ENCODE measurements around the gene DIAPH2.

The DIAPH2 gene

DNA sequence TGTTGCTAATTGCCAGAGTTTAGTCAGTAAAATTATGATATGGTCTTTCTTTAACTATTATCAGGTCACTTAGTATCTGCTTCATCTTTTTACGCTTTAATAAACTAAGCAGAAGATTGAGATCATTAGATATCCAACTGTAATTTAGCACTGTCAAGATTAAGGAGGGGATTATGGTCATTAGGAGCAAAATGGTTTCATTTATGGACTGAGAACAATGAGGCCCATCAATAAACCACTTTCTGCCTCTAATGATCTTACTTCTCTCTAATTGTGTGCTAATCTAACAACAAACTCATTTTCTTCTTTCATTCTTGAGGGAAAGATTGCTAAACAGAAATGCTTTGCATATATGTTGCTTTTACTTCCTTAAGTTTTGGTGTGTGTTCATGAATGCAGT is 539.5 kb downstream of the DIAPH2 start:
- no peak for DNase-seq (ENCODE audit: extremely low spot score)
- POLR2A ChIA-PET: no interaction called here
- CTCF ChIA-PET: no interaction called here
- TF ChIP-seq SP1 (IDR thresholded peaks at IDR 0.05) (no peak), TARDBP (IDR thresholded peaks at IDR 0.05) (no peak), NFRKB (IDR thresholded peaks at IDR 0.05) (no peak), FOXA1 (IDR thresholded peaks at IDR 0.05) (no peak), ARNT (IDR thresholded peaks at IDR 0.05) (no peak), L3MBTL2 (conservative IDR thresholded peaks at IDR 0.05) (no peak), HDGF (IDR thresholded peaks at IDR 0.05; ENCODE audit: borderline replicate concordance) (no peak), BHLHE40 (IDR thresholded peaks at IDR 0.05; ENCODE audit: borderline replicate concordance) (no peak), CTBP1 (IDR thresholded peaks at IDR 0.05; ENCODE audit: borderline replicate concordance) (no peak), ZNF384 (IDR thresholded peaks at IDR 0.05) (no peak), ELF4 (IDR thresholded peaks at IDR 0.05) (no peak), FOXM1 (IDR thresholded peaks at IDR 0.05; ENCODE audit: borderline replicate concordance) (no peak), SUZ12 (IDR thresholded peaks at IDR 0.05) (no peak), LEF1 (IDR thresholded peaks at IDR 0.05; ENCODE audit: borderline replicate concordance) (no peak)

DNA sequence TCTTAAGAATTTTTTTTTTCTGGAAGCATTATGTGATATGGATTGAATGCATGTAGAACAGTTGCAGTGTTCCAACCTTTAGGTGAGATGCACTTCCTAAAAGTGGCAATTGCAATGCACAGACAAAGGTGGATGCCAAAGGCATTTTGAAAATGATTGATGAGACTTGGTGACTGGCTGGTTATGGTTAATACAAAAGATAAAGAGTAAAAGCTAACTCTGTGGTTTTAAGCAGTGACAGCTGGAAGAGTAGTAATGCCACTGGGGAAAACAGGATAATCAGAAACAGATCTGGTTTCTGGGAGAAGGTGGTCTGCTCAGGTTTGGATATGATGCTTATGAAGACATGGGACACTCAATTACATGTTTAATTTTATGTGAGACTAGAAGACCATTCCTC is 544.7 kb downstream of the DIAPH2 start:
- no peak for DNase-seq (ENCODE audit: extremely low spot score)
- CTCF ChIA-PET: interaction anchor here (0.5 to 0.7 kb wide), 2 partner anchors 83 to 678 kb away, joined by 3 to 5 read pairs; no protein-coding TSS in a partner anchor
- TF ChIP-seq HDGF (IDR thresholded peaks at IDR 0.05; ENCODE audit: borderline replicate concordance) (no peak), L3MBTL2 (conservative IDR thresholded peaks at IDR 0.05) (no peak), ZNF384 (IDR thresholded peaks at IDR 0.05) (no peak), SUZ12 (IDR thresholded peaks at IDR 0.05) (no peak), FOXA1 (IDR thresholded peaks at IDR 0.05) (no peak), ARNT (IDR thresholded peaks at IDR 0.05) (no peak)
- POLR2A ChIA-PET: no interaction called here

DNA sequence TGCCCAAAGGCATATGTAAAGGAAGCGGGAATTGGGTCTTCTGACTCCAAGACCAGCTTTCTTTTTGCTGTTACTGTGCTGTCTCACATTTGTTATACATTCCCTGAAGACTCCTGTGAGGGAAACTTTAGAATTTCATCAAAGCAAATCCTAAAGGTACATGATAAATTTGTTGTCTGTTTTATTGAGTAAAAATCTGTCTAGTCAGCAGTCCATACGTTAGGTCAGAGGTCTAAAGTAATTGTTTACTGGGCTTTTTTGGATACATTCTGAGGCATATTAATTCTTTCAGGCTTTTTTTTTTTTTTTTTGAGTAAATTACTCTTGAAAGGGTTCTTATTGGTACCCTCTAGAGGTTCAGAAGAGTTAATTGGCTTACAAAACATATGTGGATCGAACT is 546.3 kb downstream of the DIAPH2 start:
- ChIA-PET CTCF (no interaction called here), POLR2A (no interaction called here)
- TF ChIP-seq ARNT (IDR thresholded peaks at IDR 0.05) (no peak), ZNF384 (IDR thresholded peaks at IDR 0.05) (no peak), BHLHE40 (IDR thresholded peaks at IDR 0.05; ENCODE audit: borderline replicate concordance) (no peak), TARDBP (IDR thresholded peaks at IDR 0.05) (no peak), FOXA1 (IDR thresholded peaks at IDR 0.05) (no peak), HDGF (IDR thresholded peaks at IDR 0.05; ENCODE audit: borderline replicate concordance) (no peak), L3MBTL2 (conservative IDR thresholded peaks at IDR 0.05) (no peak), ELF4 (IDR thresholded peaks at IDR 0.05) (no peak), SP1 (IDR thresholded peaks at IDR 0.05) (no peak), FOXM1 (IDR thresholded peaks at IDR 0.05; ENCODE audit: borderline replicate concordance) (no peak), NFRKB (IDR thresholded peaks at IDR 0.05) (no peak), SUZ12 (IDR thresholded peaks at IDR 0.05) (no peak), LEF1 (IDR thresholded peaks at IDR 0.05; ENCODE audit: borderline replicate concordance) (no peak), FOXK2 (IDR thresholded peaks at IDR 0.05) (no peak)
- TF ChIP-seq, protein P1, sequence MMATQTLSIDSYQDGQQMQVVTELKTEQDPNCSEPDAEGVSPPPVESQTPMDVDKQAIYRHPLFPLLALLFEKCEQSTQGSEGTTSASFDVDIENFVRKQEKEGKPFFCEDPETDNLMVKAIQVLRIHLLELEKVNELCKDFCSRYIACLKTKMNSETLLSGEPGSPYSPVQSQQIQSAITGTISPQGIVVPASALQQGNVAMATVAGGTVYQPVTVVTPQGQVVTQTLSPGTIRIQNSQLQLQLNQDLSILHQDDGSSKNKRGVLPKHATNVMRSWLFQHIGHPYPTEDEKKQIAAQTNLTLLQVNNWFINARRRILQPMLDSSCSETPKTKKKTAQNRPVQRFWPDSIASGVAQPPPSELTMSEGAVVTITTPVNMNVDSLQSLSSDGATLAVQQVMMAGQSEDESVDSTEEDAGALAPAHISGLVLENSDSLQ (IDR thresholded peaks at IDR 0.05): no peak
- no peak for DNase-seq (ENCODE audit: extremely low spot score)

DNA sequence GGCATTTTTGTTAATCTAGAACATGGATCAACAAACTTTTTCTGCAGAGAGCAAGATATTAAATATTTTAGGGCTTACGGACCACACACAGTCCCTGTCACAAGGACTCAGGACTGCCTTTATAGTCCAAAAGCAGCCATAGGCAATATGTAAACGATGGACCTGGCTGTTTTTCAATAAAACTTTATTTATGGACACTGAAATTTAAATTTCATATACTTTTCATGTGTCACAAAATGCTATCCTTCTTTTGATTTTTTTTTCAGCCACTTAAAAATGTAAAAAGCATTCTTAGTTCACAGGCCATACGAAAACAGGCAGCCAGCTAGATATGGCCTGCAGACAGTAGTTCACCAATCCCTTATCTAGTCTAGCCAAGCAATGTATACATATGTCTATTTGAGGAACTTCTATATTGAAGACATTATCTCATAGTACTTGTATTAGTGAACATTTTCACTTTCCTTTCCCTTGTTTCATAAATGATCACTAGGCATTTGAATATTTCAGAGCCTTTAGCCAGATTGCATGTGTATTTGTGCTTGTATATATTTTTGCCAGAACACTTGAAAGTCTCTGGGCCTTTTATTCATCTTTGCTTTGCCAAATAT is 549.9 kb downstream of the DIAPH2 start:
- CTCF ChIA-PET: no interaction called here

DNA sequence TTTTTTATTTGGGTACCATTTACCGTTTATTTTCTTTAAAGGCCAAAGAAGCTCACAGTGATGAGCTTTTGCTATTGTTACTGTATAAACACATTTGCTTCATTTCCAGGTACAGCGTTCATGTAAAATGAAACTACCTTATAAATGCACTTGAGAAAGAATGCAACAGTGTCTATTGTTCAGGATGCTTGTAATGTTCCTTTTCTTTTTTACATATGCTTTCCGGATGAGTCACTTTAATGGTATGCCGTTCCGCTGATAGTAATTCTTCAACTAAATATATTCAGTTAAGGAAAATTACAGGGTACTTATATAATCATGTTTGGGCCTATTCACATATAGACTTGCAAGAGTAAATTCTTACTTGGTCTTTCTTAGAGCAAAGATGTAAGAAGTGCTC is 554.0 kb downstream of the DIAPH2 start:
- POLR2A ChIA-PET: no interaction called here
- TF ChIP-seq SUZ12 (IDR thresholded peaks at IDR 0.05) (no peak), LEF1 (IDR thresholded peaks at IDR 0.05; ENCODE audit: borderline replicate concordance) (no peak), L3MBTL2 (conservative IDR thresholded peaks at IDR 0.05) (no peak), FOXA1 (IDR thresholded peaks at IDR 0.05) (no peak), BHLHE40 (IDR thresholded peaks at IDR 0.05; ENCODE audit: borderline replicate concordance) (no peak), NFRKB (IDR thresholded peaks at IDR 0.05) (no peak), FOXM1 (IDR thresholded peaks at IDR 0.05; ENCODE audit: borderline replicate concordance) (no peak), SP1 (IDR thresholded peaks at IDR 0.05) (no peak), ZNF384 (IDR thresholded peaks at IDR 0.05) (no peak), TARDBP (IDR thresholded peaks at IDR 0.05) (no peak), ELF4 (IDR thresholded peaks at IDR 0.05) (no peak), HDGF (IDR thresholded peaks at IDR 0.05; ENCODE audit: borderline replicate concordance) (no peak), FOXK2 (IDR thresholded peaks at IDR 0.05) (no peak), CTBP1 (IDR thresholded peaks at IDR 0.05; ENCODE audit: borderline replicate concordance) (no peak), ARNT (IDR thresholded peaks at IDR 0.05) (no peak)
- TF ChIP-seq, protein P1 (IDR thresholded peaks at IDR 0.05): no peak
- CTCF ChIA-PET: no interaction called here
- no peak for DNase-seq (ENCODE audit: extremely low spot score)

More for the DNA sequence above, 549.9 kb downstream of the DIAPH2 start:
- no peak for DNase-seq (ENCODE audit: extremely low spot score)
- TF ChIP-seq TARDBP (IDR thresholded peaks at IDR 0.05) (no peak), SUZ12 (IDR thresholded peaks at IDR 0.05) (no peak), ZNF384 (IDR thresholded peaks at IDR 0.05) (no peak), NFRKB (IDR thresholded peaks at IDR 0.05) (no peak), BHLHE40 (IDR thresholded peaks at IDR 0.05; ENCODE audit: borderline replicate concordance) (no peak)
- TF ChIP-seq, protein P1 (IDR thresholded peaks at IDR 0.05): no peak
- POLR2A ChIA-PET: no interaction called here

DNA sequence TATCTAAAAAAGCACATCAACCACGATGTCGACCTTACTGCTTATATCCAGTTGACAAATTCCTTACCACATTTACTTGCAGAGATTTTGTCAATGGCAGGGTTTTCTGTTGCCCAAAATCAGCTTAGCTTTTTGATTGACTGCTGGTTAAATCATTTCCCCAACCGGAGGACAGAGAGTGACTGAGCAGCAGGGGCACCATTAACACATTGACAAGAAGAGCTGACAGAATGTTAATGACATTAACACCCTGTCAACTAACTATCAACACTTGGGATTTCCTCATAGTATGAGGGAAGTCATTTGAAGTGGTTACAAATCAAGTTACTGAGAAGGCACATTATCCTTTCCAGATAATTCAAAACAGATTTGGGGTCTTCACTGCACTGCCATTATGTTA is 567.5 kb downstream of the DIAPH2 start:
- no peak for DNase-seq (ENCODE audit: extremely low spot score)
- TF ChIP-seq, protein P1 (IDR thresholded peaks at IDR 0.05): 0 out of 2 replicates have a peak, but pooled peaks have one; percentile 12
- no peak for TF ChIP-seq FOXK2 (IDR thresholded peaks at IDR 0.05)
- POLR2A ChIA-PET: no interaction called here
- CTCF ChIA-PET: no interaction called here
